ENCODE results near the gene CWC22.

DNA sequence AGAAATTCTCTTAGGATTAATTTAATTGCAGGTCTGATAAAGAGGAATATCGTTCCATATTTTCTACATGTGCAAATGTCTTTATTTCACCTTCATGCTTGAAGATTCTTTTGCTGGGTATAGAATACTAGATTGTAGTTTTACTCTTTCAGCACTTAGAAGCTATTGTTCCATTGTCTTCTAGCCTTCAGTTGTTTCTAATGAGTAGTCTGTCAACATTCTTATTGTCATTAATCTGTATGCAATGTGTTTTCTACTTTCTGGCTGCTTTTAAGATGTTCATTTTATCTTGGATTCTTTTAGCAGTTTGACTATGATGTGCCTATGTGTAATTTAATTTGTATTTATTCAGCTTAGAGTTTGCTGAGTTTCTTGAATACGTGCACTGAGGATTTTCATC lies 81.4 kb downstream of the CWC22 start:
- TF ChIP-seq ZNF274 (IDR thresholded peaks at IDR 0.05; ENCODE audit: low read depth, low read length) (no peak), SUZ12 (IDR thresholded peaks at IDR 0.05; ENCODE audit: extremely low read depth, insufficient read depth, insufficient read length) (no peak), YY1 (IDR thresholded peaks at IDR 0.05; ENCODE audit: insufficient read depth, insufficient read length) (no peak)
